HepG2 (cell line): Measurements from ENCODE around the gene ZACN. TPM values are rescaled to one million over a fixed set of nuclear protein-coding genes. Genes with fewer than 3 reads are reported as not detected.

Source experiments
- HNRNPLL ChIP-seq: fragments of 200-400 bp; formaldehyde crosslinking; IDR thresholded peaks from 2 replicates; pipeline ENCODE4 v1.6.1; 2017; ENCODE audit warnings: mild to moderate bottlenecking, low read depth, low read length; ENCODE audit not compliant: poor library complexity, severe bottlenecking
- KDM5B ChIP-seq: sonication (generic); formaldehyde crosslinking; IDR thresholded peaks from 2 replicates; pipeline ENCODE4 v1.4.0; 2020; ENCODE audit warnings: missing genetic modification reagents, mild to moderate bottlenecking, borderline replicate concordance
- MYC ChIP-seq: sonication (generic); formaldehyde crosslinking; IDR thresholded peaks from 2 replicates; pipeline ENCODE4 v1.9.0; 2021; ENCODE audit warnings: missing genetic modification reagents, borderline replicate concordance
- NFE2L1 ChIP-seq: sonication (generic); formaldehyde crosslinking; IDR thresholded peaks from 2 replicates; pipeline ENCODE4 v1.4.0; 2020; ENCODE audit warnings: missing genetic modification reagents, mild to moderate bottlenecking, borderline replicate concordance
- NR1H2 ChIP-seq: sonication (generic); formaldehyde crosslinking; IDR thresholded peaks from 2 replicates; pipeline ENCODE4 v1.8.1; 2022; ENCODE audit warnings: low read depth, missing genetic modification reagents, borderline replicate concordance
- SMARCC2 ChIP-seq: fragments of 450-650 bp; IDR thresholded peaks from 2 replicates; pipeline ENCODE4 v1.6.1; 2017; ENCODE audit warnings: antibody characterized with exemption, mild to moderate bottlenecking
- SNAI1 ChIP-seq: sonication (generic); formaldehyde crosslinking; IDR thresholded peaks from 2 replicates; pipeline ENCODE4 v1.5.0; 2020; ENCODE audit warnings: mild to moderate bottlenecking, missing genetic modification reagents, borderline replicate concordance
- SP5 ChIP-seq: IDR thresholded peaks from 2 replicates; pipeline ENCODE4 v1.6.1; 2016; ENCODE audit warnings: low read depth, borderline replicate concordance
- ZNF235 ChIP-seq: sonication (generic); formaldehyde crosslinking; IDR thresholded peaks from 2 replicates; pipeline ENCODE4 v1.8.1; 2023; ENCODE audit warnings: mild to moderate bottlenecking, missing genetic modification reagents, borderline replicate concordance
- ZNF274 ChIP-seq: sonication (generic); formaldehyde crosslinking; IDR thresholded peaks from 2 replicates; pipeline ENCODE4 v1.5.1; 2020; ENCODE audit warnings: mild to moderate bottlenecking, missing genetic modification reagents
- ZNF317 ChIP-seq: sonication (generic); formaldehyde crosslinking; IDR thresholded peaks from 2 replicates; pipeline ENCODE4 v1.5.0; 2020; ENCODE audit warnings: mild to moderate bottlenecking, missing genetic modification reagents
- ZNF451 ChIP-seq: sonication (generic); formaldehyde crosslinking; IDR thresholded peaks from 2 replicates; pipeline ENCODE4 v1.5.0; 2020; ENCODE audit warnings: mild to moderate bottlenecking, missing genetic modification reagents
- polyA plus RNA-seq, 8 experiments: library from polyadenylated mRNA; depleted of rRNA in 3 of 8; stranded (reverse) in 7 of 8; unstranded in 1 of 8; fragments of >200 nt; fragmentation: Illumina TruSeq in 4 of 8; extraction: Trizol in 4 of 8; gene quantifications; 2 replicates each; pipeline versions ENCODE4 v1.2.1 to v1.2.3, GENCODE V29; 2011 to 2016; ENCODE audit warnings: low read depth in 4 of 8, missing spikeins in 1 of 8, mixed read lengths in 1 of 8; ENCODE audit not compliant: insufficient read depth in 1 of 8
- total RNA-seq, 5 experiments: library from RNA; depleted of rRNA; stranded (reverse); fragments of >200 nt; fragmentation: Illumina TruSeq; extraction: Trizol; gene quantifications; 2 replicates each; pipeline ENCODE4 v1.2.3, GENCODE V29; 2016; ENCODE audit warnings: low read depth in 1 of 5
- TF ChIP-seq, protein P1 (sequence below), 2 experiments: sonication (generic) in 1 of 2; formaldehyde crosslinking in 1 of 2; IDR thresholded peaks; 2 replicates each; pipeline versions ENCODE4 v1.4.0 to v1.6.1; 2018 to 2020; ENCODE audit warnings: missing genetic modification reagents in 2 of 2, borderline replicate concordance in 1 of 2, low read depth in 1 of 2, mild to moderate bottlenecking in 1 of 2, missing biosample characterization in 1 of 2
- TF ChIP-seq, protein P2 (sequence below): IDR thresholded peaks from 2 replicates; pipeline ENCODE4 v1.6.1; 2016; ENCODE audit warnings: mild to moderate bottlenecking
- TF ChIP-seq, protein P3 (sequence below): sonication (generic); formaldehyde crosslinking; conservative IDR thresholded peaks from 2 replicates; pipeline ENCODE4 v1.4.0; 2020; ENCODE audit warnings: mild to moderate bottlenecking, missing genetic modification reagents, moderate library complexity
- TF ChIP-seq, protein P4 (sequence below): sonication (generic); formaldehyde crosslinking; IDR thresholded peaks from 2 replicates; pipeline ENCODE4 v1.8.1; 2023; ENCODE audit warnings: mild to moderate bottlenecking, moderate library complexity, missing genetic modification reagents

ZACN gene
- total and polyA plus RNA-seq, 2 of the 13 experiments (the other 11 are each of a cell fraction or from before 2014, with no cell fraction given): 0.11 to 0.15 TPM

DNA sequence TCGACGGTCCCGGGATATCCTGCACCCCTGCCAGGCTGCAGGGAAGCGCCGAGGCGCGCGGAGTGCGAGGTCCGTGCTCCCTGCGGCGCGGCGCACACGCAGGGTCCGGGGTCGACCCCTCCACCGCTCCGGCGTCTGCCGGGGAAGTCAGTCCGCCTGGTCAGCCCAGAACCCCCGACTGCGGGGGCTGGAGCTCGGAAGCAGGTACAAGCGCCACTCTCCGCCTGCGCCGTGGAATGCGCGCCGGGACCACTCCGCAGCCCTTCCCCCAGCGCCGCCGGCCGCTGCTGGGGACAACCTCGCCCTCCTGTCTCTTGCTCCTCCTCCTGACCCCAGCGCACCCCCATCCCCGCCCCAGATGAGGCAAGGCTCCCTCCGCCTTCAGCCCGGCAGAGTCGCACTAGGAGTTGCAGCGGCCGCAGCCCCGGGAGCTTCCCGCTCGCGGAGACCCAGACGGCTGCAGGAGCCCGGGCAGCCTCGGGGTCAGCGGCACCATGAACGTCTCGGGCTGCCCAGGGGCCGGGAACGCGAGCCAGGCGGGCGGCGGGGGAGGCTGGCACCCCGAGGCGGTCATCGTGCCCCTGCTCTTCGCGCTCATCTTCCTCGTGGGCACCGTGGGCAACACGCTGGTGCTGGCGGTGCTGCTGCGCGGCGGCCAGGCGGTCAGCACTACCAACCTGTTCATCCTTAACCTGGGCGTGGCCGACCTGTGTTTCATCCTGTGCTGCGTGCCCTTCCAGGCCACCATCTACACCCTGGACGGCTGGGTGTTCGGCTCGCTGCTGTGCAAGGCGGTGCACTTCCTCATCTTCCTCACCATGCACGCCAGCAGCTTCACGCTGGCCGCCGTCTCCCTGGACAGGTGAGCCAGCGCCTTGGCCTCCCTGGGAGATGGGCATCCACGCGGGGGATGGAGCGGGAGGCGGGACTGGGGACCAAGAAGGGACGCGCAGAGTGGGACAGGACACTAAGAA lies 4.3 kb upstream of the ZACN start, which contains the start of gene GALR2 (continued):
- TF ChIP-seq, protein P1, sequence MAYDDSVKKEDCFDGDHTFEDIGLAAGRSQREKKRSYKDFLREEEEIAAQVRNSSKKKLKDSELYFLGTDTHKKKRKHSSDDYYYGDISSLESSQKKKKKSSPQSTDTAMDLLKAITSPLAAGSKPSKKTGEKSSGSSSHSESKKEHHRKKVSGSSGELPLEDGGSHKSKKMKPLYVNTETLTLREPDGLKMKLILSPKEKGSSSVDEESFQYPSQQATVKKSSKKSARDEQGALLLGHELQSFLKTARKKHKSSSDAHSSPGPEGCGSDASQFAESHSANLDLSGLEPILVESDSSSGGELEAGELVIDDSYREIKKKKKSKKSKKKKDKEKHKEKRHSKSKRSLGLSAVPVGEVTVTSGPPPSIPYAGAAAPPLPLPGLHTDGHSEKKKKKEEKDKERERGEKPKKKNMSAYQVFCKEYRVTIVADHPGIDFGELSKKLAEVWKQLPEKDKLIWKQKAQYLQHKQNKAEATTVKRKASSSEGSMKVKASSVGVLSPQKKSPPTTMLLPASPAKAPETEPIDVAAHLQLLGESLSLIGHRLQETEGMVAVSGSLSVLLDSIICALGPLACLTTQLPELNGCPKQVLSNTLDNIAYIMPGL (CRISPR knock-in tag; IDR thresholded peaks at IDR 0.05; ENCODE audit: borderline replicate concordance in 1 of 2, low read depth in 1 of 2): peak in 1 of 2 experiments; percentile 17; a peak in 1 of 4 replicates
- TF ChIP-seq ZNF451 (CRISPR knock-in tag): 0 out of 2 replicates have a peak, but pooled peaks have one; percentile 35
- TF ChIP-seq HNRNPLL: peak; percentile 16
- 0 out of 2 replicates have a peak, but pooled peaks have one; percentile 59 for TF ChIP-seq NR1H2 (CRISPR knock-in tag)
- TF ChIP-seq, protein P2, sequence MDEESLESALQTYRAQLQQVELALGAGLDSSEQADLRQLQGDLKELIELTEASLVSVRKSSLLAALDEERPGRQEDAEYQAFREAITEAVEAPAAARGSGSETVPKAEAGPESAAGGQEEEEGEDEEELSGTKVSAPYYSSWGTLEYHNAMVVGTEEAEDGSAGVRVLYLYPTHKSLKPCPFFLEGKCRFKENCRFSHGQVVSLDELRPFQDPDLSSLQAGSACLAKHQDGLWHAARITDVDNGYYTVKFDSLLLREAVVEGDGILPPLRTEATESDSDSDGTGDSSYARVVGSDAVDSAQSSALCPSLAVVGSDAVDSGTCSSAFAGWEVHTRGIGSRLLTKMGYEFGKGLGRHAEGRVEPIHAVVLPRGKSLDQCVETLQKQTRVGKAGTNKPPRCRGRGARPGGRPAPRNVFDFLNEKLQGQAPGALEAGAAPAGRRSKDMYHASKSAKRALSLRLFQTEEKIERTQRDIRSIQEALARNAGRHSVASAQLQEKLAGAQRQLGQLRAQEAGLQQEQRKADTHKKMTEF: peak; percentile 18; the same call in 1 of the 2 replicates
- TF ChIP-seq SNAI1 (CRISPR knock-in tag): 0 out of 2 replicates have a peak, but pooled peaks have one; percentile 58
- peak; percentile 32; the same call in 1 of the 2 replicates for TF ChIP-seq ZNF235
- 0 out of 2 replicates have a peak, but pooled peaks have one; percentile 19 for TF ChIP-seq SP5
- peak; percentile 18; the same call in 1 of the 2 replicates for TF ChIP-seq KDM5B
- TF ChIP-seq ZNF274 (CRISPR knock-in tag): 0 out of 2 replicates have a peak, but pooled peaks have one; percentile 60
- TF ChIP-seq, protein P3, sequence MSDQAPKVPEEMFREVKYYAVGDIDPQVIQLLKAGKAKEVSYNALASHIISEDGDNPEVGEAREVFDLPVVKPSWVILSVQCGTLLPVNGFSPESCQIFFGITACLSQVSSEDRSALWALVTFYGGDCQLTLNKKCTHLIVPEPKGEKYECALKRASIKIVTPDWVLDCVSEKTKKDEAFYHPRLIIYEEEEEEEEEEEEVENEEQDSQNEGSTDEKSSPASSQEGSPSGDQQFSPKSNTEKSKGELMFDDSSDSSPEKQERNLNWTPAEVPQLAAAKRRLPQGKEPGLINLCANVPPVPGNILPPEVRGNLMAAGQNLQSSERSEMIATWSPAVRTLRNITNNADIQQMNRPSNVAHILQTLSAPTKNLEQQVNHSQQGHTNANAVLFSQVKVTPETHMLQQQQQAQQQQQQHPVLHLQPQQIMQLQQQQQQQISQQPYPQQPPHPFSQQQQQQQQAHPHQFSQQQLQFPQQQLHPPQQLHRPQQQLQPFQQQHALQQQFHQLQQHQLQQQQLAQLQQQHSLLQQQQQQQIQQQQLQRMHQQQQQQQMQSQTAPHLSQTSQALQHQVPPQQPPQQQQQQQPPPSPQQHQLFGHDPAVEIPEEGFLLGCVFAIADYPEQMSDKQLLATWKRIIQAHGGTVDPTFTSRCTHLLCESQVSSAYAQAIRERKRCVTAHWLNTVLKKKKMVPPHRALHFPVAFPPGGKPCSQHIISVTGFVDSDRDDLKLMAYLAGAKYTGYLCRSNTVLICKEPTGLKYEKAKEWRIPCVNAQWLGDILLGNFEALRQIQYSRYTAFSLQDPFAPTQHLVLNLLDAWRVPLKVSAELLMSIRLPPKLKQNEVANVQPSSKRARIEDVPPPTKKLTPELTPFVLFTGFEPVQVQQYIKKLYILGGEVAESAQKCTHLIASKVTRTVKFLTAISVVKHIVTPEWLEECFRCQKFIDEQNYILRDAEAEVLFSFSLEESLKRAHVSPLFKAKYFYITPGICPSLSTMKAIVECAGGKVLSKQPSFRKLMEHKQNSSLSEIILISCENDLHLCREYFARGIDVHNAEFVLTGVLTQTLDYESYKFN (CRISPR knock-in tag): 0 out of 2 replicates have a peak, but pooled peaks have one; percentile 10
- TF ChIP-seq, protein P4, sequence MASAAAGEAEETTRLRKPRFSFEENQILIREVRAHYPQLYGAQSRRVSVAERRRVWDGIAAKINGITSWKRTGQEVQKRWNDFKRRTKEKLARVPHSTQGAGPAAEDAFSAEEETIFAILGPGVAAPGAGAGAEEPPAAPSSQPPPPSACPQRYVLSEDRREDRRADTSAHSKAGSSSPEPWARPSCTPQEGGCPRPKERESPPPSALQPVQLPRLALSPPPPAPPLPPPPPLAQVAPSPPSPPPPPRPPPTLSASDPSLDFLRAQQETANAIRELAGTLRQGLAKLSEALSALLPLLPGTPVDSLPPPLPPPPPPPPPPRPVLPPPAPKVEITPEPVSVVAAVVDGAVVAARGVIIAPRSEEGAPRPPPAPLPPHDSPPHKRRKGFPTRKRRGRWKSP (CRISPR knock-in tag): peak; percentile 56; the same call in 1 of the 2 replicates
- TF ChIP-seq SMARCC2: no peak
- TF ChIP-seq MYC: peak; percentile 18; the same call in 1 of the 2 replicates
- TF ChIP-seq NFE2L1 (CRISPR knock-in tag): peak; percentile 77; the same call in 1 of the 2 replicates
- no peak for TF ChIP-seq ZNF317 (CRISPR knock-in tag)
